Fibroblast of the aortic adventitia (primary cell): Measurements from ENCODE around the gene ELOVL6. TPM values are rescaled to one million over a fixed set of nuclear protein-coding genes. Genes with fewer than 3 reads are reported as not detected.

ENCODE experiments used
- DNase-seq: peaks from one replicate; pipeline ENCODE4 v3.0.0-alpha.2; 2010; ENCODE audit warnings: low read depth
- H3K4me3 ChIP-seq: 2 replicates; pipeline ENCODE4 v1.5.1; 2011; ENCODE audit warnings: low read depth, mild to moderate bottlenecking, control low read depth, low read length, moderate library complexity
- CTCF ChIP-seq: IDR thresholded peaks from 2 replicates; pipeline ENCODE4 v1.5.1; 2011; ENCODE audit warnings: mild to moderate bottlenecking, low read length, control low read depth, inconsistent platforms; ENCODE audit not compliant: insufficient read depth
- total RNA-seq: library from RNA; depleted of rRNA; stranded (reverse); fragments of >200 nt; gene quantifications from 2 replicates; pipeline ENCODE4 v1.2.3, GENCODE V29; 2012; ENCODE audit warnings: low replicate concordance

The ELOVL6 gene
- total RNA-seq, 1 donor, result 23.0 TPM

- no peak overlapping the region for H3K4me3 ChIP-seq
- TF ChIP-seq CTCF, result no peak
- DNase-seq, result no peak
Observed at GRCh38 chr4:110025056-110025455, 173.4 kb downstream of the ELOVL6 start.

DNA sequence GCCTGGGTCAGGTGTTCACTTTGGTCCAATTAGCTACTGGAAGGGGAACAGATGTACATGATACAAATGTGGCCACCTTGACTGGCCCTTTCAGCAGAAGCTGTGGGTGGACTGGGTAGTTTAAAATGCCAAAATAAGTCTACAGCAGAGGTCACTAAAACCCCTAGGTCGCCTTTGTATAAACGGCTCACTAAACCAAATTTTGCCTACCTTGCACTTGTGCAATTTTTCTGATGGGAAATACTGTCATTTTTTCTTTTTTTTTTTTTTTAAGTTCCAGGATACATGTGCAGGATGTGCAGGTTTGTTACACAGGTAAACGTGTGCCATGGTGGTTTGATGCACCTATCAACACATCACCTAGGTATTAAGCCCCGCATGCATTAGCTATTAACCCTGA lies 176.0 kb downstream of the ELOVL6 start:
- no peak for TF ChIP-seq CTCF
- H3K4me3 ChIP-seq, result no peak overlapping the region
- DNase-seq, result no peak

DNA sequence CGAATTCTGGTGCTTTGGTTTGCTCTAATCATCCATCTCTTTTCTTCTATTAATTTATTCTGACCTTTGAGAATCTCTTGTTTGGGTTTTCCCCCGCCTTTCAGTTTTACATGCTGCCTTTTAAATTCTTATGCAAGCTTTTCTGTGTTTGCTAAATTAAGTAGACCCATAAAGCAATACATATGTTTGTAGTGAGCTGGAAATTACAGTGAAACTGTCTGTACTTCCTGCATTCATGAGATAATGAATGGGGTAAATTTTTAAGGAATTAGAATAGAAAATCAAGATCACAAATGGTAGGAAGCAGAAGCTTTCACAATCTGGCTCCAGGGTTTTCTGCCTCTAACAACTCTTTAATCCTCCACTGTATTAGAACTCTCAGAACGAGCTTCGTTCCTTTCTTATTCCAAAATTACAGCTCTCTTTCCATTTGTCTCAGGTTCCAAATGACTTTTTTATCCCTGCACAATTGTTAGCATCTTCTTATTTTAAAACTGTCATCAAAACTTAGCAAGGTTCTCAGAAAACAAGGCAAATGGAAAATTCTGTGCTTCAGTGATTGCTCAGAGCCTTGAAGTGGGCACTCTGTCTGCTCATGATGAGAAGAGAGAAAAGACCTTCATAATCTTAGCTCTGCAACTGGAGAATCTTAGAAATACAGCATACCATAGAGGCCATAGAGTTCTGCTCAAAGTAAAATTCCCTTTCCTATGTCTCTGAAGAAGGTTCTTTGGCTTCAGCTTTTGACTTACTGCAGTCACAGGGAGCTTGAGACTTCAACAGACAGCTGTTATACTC lies 177.6 kb downstream of the ELOVL6 start:
- DNase-seq, result no peak
- no peak overlapping the region for H3K4me3 ChIP-seq
- no peak for TF ChIP-seq CTCF

DNA sequence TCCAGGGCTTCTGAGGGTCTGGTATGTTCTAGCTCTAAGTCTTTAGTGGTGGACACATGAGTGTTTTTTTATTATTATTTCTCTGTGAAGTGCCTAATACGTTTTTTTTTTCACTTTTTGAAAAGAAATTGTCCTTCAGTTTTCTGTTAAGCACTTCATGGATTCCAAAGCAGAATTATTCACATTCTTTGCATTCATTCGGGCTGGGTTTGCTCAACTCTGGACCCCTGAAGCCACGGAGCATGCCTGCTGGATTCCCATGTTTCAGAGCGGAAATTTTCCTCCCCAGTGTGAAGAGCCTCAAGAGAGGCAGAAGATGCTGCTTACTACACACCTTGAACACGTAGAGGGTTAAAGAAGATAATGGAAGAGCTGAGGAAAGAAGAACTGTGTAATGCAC lies 178.3 kb downstream of the ELOVL6 start:
- DNase-seq, result peak; percentile 20
- no peak for TF ChIP-seq CTCF
- H3K4me3 ChIP-seq, result no peak overlapping the region

GRCh38 chr4:110019153-110019552 lies 179.3 kb downstream of the ELOVL6 start:
- no peak for DNase-seq
- H3K4me3 ChIP-seq, result no peak overlapping the region
- no peak for TF ChIP-seq CTCF

- DNase-seq, result no peak
- H3K4me3 ChIP-seq, result no peak overlapping the region
- no peak for TF ChIP-seq CTCF
Observed at GRCh38 chr4:110014233-110014632, 184.2 kb downstream of the ELOVL6 start.

DNA sequence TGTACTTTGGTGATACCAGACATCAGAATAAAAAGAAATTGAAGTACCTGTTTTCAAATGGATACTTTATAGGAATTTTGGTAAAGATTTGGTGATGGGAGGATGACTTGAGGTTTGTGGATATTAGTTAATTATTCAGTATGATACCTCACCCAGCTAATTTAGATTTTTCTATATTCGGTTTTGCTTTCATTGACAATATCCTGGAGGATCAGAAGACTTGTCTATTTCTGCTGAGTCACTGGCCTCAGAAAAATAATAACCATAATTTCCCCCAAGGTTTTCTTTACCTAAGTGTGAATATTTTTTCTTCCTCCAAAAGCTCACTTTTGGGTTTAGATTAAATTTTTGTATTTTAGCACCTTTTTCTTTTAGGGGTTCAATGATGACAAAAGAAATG lies 185.5 kb downstream of the ELOVL6 start:
- no peak for DNase-seq
- TF ChIP-seq CTCF, result no peak
- no peak overlapping the region for H3K4me3 ChIP-seq
